Amniotic epithelial cell (primary cell): Measurements from ENCODE around the gene NR3C2.
A peak's percentile ranks its signal among the peaks of the same experiment; 100 is the strongest.

Experiments used
- DNase-seq: peaks from one replicate; pipeline ENCODE4 v3.0.0-alpha.2; 2010; ENCODE audit warnings: low read depth

The NR3C2 gene

DNA sequence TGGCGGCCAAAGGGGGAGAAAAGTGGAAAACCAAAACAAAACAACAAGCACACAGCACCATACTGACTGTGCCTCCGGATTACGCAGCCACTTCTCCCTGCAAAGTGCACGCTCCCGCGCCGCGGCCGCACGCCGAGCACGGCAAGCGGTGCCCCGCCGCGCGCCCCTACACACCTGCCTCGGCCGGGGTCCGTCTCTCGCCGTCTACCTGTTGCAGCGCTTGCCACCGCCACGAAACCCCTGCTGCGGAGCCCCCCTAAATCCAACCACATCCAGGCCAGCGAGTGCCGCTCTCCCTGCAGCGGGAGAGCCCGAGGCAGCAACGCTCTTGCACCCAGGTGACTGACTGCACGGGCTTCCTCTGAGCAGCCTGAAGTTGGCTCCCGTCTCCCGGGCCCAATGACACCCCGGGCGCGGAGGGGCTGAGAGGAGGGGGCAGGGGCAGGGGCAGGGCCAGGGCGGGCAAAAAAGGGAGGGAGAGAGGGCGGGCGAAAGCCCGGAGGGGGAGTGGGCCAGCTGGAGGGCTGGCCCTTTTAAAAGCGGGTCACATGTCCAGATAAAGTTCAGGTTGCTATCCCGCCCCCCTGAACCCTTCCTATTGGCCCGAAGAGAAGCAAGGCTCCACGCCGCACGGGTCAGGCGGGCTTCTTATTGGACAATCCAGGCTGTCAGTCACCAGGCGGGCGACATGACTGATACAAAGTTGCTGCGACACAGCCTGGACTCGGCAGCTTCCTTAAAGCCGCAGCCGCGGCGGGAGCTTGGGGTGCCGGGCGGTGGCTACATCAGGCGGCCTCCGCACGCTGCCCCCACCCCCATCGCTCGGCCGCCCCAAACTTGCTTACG lies at the start of gene NR3C2:
NR3C2 (minus strand) TSS at position 429 of the 846 bp plus-strand sequence.
- peak; percentile 95 for DNase-seq

DNA sequence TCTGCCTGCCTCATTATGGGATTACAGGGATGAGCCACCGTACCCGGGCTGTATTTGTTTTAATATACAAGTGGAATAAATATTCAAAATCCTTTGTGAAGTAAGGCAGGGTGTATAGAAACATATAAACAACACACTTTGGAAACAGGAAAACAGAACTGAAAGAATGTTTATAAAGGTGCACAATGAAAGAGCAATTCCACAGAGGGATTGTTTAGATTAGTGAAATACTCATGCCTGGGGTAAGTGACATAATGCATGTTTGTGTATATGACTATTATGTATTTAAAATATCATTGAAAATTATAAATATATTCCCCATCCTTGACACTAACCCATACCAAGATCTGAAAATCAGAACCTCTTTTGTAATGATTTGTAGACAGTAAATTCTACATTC lies 45.0 kb upstream of the NR3C2 start:
- no peak for DNase-seq

DNA sequence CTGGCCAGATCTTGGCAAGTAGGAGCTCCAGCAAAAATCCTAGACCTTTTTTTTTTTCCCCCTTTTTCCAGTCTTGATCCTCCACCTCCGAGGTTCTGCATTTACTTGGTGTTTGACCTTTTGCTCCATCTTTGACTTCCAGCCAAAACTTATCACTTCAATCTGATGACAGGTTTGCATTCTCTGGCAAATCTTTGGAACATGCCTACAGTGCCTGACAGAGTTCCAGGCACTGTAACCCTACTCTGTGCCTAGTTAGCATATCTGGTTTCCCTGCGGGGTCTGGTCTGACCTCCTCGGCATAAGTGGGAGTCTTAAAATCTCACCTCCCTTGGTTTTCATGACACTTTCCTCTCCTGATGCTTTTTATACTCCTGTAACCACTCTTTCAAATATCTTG lies 39.4 kb upstream of the NR3C2 start:
- no peak for DNase-seq

DNA sequence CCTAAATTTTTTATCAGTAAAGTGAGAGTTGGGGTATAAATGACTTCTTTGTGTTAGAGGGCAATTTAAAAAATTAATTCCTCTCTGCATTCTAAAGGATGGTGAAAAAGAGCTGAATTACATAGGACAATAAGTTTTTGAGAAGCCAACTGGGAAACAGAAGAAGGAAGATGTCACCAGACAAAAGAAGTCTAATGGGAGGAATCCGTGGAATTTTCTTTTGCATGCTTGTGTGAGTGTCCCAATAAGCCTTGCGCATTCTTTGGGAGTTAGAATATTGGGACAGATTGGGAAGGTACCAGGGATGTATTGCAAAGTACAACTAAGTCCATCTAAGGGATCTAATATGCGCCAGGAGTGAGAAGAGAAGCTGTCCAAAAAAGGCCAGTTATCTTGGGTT lies 35.1 kb upstream of the NR3C2 start:
- no peak for DNase-seq

DNA sequence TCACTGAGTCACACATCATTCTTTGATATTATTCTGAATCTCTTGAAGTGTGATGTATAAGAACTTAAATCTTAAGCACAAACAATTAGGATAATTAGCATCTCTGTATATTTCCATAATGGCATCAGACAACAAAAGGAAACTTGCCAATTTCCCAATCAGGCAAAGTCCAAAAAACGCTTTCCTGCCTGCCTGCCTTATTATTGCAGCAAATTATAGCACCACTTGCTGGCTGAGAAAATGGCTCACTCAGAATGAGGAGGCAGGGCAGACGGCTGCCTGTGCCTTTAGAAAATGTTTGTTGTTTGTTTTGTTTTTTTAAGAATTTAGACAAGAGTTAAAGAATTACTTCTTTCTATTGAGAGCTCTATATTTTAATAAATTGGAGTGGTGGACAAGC lies 27.7 kb upstream of the NR3C2 start:
- DNase-seq: no peak

DNA sequence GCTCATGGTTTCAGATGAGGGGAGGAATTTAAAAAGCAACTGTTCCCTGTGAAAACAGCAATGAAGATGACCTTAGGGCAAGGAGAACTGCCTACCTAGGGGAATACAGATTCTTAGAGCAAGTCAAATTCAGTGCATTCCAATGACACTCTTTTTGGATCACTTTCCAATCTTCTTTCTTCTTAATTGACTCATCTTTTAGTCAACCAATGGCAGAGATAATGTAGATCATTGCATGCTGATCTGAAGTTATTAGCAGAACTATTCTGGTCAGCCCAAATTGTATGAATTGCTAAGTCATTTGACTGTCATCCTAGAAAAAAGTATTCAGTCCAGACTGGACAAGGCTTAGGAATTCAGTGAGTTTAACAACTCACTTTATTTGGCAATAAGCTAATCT lies 12.6 kb upstream of the NR3C2 start:
- no peak for DNase-seq

DNA sequence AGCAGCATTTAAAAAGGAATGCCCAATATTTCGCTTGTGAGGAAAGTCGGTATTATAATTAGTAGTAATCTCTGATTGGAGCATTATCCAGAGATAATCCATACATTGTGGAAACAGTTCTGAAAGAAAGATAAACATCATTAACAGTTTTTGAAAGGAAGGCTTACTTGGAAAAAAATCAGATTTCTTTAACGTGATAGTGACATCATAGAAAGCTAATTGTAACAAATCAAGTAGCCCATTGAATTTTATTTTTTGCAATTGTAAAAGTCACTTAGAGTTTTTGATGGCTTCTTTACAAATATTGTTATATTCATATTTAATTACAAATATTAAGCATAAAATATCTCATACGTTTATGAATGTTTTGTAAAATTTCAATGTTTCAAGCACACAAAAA lies 11.6 kb upstream of the NR3C2 start:
- DNase-seq: no peak

DNA sequence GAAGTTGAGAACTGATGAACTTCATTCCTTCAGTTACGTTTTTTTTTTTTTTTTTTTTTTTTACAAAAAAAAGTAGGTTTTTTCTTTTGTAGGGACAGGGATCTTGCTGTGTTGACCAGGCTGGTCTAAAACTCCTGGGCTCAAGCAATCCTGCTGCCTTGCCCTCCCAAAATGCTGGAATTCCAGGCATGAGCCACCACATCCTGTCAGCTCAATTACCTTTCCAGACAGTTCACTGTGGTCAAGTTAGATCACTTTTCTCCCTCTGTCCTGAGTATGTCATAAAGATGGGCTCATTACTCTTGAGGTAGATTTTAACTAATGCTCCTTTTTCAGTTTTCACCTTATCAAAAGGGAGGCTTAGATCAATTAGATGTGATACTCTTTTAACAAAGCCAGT lies 10.8 kb upstream of the NR3C2 start:
- no peak for DNase-seq

DNA sequence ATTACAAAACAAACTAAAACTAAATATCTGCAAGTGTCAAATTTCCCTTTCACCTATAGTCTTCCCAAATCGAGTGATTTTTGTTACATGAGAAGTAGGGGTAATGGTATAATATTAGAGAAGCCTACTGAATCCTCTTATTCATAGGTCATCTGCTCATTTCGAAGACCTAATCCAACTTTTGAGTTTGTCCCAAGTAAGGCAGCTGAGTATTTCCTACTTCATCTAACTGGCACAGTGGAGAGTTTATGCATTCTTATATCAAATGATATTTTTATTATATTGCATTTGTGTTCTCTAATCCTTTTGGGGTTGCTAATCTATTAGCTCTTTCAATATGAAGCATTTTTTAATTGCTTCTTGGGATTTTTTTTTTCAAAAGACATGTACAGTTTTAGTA lies 7.7 kb upstream of the NR3C2 start:
- no peak for DNase-seq

DNA sequence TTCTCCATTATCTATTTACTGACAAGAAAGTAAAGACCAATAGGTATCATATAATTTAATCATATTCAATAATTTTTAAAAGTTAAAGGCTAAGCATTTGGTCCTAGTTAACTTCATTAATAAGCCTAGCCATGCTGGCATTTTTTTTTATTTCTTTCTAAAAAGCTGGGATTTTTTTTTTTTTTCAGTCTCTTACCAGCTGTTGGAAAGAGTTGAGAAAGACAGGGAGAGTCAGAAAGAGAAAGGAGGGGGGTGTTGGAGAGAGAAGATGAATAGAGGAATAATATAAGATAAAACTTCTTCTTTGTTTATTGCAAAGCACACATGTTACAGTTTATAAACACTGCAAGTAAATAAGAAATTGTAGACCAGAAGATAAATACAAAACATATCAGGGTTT lies 5.9 kb upstream of the NR3C2 start:
- no peak for DNase-seq

DNA sequence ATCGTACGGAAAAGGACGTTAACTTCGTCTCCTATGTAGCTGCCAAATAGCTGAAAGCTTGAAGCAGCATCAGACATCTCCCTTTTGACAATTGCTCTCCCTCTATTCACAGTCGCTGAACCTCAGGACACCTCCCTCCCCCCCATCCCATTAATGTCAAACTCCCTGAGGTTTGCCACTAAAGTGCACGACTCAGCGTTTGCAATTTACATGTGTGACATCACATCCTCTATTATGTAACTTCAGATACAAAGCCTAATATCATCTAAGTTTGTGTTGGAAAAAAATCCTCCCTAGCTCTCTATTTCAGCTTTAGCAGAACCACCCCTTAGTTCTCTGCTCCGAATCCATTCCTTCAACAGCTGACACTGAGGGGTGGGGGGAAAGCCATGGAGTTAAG lies 5.5 kb upstream of the NR3C2 start:
- no peak for DNase-seq

DNA sequence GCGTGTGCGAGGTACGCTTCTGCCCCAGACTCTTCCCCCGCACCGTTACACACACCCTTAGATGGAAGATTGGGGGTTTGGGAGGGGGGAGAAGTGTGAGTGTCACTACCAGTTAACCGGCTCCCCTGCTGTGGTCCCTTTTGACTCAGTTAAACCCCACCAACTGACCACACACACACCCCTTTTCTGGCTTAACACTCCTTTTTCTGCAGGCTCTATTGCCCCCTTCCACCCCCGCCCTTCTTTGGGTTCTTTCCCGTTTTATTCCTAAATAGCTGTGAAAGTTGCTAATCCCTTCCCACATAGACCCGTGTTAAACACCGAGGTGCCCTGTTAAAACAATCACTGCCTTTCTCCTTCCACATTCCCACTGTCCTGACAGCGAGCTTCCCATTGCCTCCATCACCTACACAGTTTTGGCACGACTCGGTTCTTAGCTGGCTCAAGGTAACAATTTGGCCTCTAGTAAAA lies 3.7 kb upstream of the NR3C2 start:
- DNase-seq: no peak

DNA sequence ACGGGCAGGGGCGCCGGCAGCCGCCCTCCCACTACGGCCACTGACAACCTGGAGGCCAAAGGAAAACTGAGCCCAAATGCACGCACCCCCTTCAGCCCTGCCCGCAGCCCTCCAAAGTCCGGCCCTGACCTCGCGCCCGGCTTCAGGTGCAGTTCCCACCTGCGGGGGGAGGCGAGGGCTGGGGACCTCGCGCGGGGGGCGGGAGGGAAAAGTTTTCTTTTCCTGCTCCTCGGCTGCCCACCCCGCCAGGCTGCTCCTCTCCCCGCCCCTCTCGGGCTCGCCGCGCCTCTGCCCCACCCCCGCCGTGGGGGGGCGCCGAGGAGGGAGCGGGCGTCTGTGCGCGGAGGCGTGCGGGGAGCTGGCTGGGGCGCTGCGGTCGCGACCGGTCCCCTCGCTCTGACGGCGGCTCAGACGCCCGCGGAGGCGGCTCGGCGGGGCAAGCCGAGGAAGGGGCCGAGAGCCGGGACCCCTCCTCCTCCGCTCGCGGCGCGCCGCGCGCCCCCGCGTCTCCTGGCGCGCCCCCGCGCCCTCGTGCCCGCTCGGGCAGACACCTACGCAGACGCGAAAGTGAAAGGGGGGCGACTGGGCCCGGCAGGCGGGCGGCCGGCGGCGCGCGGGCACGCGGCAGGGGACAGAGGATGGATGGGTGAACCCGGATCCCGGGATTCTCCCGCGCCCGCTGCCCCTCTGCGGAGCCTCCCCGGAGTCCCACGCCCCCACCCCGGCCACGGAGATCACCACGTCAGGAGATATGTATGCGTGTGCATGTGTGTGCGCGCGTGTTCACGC lies 3.1 kb upstream of the NR3C2 start:
- DNase-seq: no peak

DNA sequence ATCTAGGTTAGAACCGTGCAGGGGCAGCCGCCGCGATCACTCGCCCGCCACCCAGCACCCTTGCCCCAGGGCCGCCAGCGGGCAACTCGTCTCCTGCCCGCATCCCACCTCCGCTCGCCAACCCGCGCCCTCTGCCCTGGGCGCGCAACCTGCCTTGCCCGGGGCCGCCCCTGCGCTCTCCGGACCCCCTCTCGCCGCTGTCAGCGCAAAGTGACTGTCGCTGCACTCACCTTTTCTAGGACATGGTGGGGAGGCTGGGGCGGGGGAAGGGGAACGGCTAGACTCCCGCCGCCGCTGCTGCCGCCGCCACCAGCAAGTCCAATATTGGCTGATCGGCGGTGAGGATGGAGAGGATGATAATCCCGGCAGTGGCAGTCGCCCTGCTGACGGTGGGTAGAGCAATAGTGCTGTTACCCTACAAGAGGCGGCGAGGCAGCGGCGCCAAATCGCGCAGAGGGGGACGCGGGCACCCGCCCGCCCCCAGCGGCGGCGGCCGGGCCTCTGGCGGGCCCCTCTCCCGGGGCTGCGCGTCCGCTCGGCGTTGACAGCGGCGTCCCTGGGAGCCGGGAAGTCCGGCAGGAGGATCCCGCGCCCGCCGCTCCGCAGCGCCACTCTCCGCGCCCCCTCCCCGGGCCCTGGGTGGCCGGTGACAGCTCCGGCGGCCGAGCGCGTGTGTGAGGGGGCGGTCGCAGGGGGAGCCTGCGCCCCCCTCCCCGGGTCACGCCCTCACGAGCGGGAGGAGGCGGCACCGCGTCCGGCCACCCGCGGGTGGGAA lies 2.3 kb upstream of the NR3C2 start:
- DNase-seq: no peak

DNA sequence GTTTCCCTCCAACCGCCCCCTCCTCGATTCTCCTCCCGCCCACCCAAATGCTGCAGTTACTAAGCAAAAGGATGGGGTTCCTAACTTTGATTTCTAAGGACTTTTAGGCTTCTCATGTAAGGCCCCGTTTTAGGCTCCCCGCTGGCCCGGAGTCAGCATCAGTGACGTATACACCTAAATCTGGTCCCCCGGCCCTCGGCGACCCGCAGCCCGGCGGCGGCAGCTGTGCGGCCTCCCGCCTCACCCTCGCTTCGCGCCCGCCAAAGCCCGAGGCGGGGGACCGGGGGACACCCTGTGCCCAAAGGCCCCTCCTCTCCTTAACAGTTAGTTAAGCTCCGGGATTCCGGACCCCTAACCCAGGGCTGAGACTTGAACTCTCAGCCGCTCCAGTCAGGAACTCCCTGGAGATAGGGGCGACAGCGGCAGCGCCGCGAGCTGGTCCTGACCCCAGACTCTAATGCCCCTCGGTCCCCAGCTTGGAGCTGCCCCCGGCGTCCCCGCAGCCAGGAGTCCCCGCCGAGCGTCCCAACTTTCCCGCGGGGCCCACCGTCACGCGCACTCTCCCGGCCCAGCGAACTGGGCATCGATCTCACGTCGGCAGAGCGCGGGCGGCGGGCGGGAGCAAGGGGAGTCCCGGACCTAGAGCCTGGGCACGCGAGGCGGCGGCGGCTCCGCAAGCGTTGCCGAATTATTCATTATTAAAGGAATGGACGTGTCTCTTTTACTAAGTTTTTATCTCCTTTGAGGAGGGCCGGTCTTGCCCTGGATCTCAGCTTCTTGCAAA lies 1.5 kb upstream of the NR3C2 start:
- DNase-seq: no peak

DNA sequence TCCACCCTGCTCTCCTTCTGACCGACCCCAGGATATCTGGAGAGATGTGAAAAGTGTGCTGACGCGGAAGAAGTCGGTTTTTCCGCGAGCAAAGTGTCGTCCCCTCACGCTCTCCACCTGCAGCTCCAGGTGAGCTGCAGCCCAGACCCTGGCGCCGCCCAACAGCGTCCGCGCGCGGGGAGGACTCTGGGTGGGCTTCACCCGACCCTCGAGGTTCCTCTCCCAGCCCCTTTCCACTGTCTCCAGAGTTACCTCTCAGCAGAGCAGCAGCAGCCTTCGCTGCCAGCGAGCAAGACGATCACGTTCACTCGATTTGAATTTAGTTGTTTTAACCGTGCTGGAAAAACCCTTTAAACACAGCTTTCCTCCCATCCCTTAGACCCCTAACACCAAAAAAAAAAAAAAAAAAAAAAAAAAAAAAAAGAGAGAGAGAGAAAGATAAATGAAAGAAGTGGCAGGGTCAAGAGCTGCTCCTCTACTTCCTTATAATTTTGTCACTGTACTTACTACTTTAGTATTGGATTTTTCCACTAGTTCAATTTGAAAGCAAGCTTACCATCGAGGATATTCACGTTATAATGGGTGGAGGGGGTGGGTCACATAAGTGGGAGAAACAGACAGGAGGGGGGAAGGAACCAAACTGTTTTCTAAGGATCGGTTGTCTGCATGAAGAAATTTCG lies 758 bp upstream of the NR3C2 start:
- DNase-seq: no peak

DNA sequence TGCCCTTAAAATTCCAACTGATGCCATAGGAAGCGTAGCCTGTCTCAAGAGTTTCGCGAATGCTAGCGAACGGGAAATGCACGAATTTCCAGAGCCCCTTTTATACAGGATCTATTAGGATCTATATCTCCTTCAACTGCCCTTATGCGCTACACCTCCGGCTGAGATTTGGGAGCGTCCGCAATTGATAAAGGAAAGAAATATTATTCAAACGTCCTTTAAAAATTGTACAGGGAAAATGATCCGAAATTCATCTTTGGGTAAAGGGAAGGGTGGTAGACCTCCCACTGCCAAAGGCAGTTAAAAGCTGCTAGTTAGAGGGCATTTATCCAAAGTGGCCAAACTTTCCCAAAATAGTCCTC lies 609 bp downstream of the NR3C2 start:
- no peak for DNase-seq

DNA sequence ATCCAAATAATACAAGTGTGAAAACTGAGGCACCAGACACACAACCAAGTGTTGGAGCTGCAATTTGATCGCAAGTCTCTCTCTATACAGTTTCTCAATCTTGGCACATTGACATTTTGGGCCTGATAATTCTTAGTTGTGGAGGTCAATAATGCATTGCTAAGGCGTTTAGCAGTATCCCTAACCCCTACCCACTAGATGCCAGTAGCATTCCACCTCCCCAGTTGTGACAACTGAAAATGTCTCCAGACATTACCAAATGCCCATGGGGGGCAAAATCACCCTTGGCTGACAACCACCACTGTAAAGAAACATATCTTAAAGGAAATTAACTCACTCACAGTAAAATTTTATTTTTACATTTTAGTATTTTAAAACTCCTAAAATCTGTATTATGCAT lies 4.2 kb downstream of the NR3C2 start:
- no peak for DNase-seq

DNA sequence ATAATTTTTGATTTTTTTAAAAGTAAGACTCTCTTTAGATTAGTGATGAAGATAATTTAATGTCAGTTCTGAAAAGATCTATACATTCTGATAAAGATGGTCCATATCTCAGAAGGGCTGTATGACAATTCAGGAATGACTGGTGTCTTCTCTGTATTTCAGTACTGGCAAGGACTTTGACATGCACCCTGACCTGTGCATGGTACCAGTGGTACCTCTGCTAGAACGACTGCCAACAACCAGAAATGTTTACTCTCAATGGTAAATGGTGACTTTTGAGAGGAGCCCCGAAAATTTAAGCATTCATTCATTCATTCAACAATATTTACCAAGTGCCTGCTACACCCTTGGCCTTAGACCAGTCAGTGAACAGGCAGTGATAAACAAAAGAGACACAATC lies 4.8 kb downstream of the NR3C2 start:
- no peak for DNase-seq

DNA sequence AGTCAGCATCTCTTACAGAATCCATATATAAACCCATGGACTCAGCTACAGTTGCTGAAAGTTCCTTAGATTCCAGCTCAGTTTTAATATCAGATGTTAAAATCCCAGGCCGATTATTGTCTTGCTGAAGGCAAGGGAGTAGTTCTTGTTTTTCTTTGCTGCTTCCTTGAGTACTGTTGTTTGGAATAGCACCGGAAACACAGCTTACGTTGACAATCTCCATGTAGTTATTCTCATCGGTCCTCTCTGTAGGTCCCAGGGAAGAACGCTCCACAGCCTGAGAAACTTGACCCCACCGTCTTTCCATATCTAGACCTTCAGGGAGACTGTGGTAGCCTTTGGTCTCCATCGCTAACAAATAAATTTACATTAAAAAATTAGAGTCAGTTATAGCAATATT lies 5.7 kb downstream of the NR3C2 start:
- no peak for DNase-seq

DNA sequence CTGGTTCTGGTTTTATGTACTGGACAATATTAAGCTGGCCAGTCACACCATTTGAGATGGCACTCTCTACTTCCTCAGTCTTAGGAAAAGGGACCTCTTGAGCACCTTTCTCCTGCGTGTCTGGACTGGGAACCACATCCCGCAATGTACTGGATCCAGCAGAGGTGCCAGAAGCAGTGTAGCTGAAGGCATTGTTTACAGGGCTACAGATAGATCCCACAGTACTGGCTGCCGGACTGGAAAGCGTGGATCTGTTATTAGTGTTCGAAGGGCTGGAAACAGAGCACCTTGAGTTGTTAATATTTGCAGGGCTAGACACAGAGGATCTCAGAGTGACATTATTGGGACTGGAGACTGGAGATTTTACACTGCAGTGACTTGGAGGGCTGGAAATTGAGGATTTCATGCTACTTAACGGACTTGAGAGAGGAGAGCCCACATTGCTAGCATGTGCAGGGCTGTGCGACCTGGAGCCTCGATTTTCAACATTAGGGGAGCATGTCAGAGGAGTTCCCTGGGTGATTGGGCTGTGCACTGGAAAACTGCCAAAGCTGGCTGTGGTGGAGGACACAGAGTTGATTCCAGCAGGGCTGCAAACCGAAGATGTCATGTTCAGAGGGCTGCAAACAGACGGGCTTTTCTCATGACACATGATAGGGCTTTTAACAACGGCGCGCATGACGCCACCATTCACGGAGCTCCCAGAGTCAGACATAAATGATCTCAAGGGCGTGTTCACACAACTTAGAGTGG lies 6.4 kb downstream of the NR3C2 start:
- DNase-seq: no peak
